HG03469 (cell line): ENCODE measurements around the gene ACSM6.
"Not testable (repeated sequence)": the region's sequence is repeated elsewhere in the genome, so short reads cannot be mapped to it uniquely, and the experiment has no call there.

Experiments
- ATAC-seq: cut with Tn5 transposase; IDR thresholded peaks from one replicate; pipeline ENCODE4 v1.9.1; 2021; ENCODE audit warnings: mild to moderate bottlenecking, moderate library complexity, moderate number of reproducible peaks; ENCODE audit not compliant: unreplicated experiment

Gene ACSM6, protein sequence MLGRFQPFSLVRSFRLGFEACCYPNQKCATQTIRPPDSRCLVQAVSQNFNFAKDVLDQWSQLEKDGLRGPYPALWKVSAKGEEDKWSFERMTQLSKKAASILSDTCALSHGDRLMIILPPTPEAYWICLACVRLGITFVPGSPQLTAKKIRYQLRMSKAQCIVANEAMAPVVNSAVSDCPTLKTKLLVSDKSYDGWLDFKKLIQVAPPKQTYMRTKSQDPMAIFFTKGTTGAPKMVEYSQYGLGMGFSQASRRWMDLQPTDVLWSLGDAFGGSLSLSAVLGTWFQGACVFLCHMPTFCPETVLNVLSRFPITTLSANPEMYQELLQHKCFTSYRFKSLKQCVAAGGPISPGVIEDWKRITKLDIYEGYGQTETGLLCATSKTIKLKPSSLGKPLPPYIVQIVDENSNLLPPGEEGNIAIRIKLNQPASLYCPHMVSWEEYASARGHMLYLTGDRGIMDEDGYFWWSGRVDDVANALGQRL

DNA sequence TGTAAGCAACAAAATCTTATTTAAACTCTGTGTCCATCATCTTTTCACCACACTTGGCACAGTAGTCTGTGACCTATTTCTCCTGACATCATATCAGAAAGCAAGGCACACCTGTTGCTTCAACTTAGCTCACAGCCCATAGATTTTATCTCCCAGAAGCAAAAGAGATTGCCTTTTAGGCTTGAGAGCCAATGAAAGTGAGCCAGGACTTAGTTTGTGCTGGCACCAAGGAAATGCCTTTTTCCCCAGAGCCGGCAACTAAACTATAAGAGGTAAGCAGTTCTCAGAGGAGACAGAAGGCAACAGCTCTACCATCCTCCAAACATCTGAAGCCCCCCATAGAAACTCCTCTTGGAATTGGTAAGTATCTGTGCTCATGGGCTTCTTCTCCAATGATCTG, at the start of gene ACSM6:
Gene ACSM6 (plus strand): TSS at position 295 of the 400 bp plus-strand sequence. CDS start 248 bp downstream, outside the sequence.
- ATAC-seq, result no peak

DNA sequence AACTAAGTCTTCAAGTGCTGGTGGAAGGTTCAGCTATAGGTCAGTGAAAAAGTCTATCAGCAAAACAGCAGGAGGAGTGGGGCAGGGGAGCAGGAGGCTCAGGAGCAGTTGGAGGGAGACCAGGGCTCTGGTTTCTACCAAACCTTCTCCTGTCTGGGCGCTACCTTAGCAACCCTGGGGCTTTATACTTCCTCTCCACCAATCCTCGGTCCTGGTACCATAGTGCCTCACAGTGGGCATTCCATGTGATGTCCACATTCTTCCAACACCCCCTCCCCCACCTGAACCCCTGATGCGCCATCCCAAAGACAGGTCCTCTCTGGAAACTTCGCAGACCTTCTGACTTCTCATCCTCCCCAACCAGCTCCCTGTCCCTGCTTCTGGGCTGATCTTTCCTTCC, 25.3 kb upstream of the ACSM6 start:
- ATAC-seq, result no peak

DNA sequence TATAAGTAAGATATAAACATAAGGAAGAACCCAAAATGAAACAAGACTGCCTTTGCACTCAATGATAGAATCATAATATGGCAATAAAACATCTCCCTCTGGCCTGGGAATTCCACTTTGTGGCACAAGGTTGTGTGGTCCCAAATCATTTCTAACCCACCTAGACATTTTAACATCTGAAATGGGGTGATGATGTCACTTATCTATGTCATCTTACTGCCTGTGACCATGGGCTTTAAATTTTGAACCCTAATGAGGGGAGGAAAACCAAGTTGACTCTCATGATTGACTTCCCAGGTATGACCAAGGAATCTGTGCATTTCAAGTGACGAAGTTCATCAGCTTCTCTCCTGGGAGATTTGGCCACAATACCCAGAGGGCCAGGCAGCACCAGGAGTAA, 24.5 kb upstream of the ACSM6 start:
- no peak for ATAC-seq

DNA sequence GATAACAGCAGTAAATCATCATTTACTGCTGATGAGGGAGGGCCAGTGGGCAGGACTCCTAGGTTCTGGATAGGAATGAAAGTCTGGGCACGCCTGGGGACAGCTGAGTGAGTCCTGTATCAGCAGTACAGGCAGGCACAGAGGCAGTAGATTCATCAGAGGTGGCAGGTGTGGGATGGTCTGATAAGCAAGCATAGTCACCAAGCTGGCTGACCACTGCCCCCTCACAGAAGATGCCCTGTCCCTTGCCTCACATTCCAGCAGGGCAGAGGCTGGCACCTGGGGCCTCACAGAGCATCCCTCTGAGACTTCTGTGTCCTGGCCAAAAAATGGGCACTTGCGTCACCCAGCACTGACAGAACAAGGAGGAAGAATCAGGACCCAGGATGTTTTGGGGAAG, 23.2 kb upstream of the ACSM6 start:
- no peak for ATAC-seq

DNA sequence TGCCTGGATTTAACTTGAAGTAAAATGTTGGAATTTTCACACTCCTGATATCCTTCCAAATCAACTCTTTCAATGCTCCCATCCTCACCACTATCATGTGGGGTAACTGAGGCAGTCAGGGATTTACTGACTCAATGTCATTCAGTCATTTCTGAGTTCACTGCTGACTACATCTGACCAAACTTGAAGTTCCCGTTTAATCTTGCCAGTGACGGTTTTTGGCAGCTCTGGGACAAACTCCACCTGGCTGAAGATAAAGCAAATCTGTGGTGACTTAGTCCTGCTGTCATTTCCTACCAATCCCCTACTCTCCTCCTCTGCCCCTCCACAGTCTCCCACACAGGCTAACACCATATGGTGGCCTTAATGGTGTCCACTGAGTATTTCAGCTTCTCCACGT, 22.7 kb upstream of the ACSM6 start:
- ATAC-seq, result no peak

DNA sequence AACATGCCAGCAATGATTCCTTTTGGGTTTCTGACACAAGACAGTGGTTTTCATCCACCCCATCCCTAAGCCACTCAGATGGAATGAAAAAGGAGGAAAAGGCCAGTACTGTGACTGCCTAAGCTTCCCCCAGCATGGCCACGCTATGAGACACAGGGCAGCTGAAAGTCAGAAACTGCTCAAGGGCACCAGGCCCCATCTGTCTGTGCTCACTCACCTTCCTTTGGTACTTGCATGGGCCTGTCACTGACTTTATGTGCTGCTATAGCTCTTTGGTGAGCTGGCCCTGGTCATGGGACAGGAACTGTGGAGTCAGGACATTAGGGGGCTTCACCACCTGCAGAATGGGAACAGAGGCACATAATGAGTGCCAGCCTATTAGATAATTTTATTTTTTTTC, 21.2 kb upstream of the ACSM6 start:
- no peak for ATAC-seq

DNA sequence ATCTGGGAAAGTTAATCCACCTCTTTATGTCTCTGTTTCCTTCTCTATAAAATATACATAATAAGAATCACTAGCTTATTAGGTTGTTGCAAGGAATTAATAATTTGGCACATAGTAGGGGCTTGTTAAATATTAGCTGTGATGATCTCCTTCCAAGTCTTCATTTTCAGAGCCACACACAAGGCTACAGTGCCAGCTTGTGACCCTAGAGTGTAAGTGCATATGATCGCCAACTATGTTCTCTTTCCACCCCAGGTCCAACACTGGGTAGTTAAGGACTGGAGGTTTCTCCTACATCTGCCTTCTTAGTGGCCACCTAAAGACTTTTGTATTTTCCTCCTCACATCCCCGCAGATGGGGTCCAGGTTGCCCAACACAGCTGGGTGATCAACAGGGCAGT, 17.9 kb upstream of the ACSM6 start:
- no peak for ATAC-seq

DNA sequence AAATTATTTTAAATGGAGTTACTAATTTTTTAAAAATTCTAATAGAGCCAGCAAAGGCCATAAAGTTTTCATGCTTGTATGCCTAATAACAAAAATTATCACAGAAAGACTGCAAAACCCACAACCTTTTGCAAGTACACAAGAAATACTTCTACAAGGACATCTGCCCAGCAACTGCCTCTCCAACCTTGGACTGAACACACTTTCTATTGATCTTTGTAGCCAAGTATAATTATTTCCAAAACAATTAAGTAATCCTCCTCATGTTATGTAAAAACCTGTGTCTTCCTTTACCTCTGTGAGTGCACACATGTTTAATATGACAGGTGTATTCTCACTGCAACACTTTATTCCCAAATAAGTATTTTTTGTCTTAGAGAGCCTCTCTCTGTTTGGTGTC, 16.6 kb upstream of the ACSM6 start:
- ATAC-seq, result no peak

DNA sequence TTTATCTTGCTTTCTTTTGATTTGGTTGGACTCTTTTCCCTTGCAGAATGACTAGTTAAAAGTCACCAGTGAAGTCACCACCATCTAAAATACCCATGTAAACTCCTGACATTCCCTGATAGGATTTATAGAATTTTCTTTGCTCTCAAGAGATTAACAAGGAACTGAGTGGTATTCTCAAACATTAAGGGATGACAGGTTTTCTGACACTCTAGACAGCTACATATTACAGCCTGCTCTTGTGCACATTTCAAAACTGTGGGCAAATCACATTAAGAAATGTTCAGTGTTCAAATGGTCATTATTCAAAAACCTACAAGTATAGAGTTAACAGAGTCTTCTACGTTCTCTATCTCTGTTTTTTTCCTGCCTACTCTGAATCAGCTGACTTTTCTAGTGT, 15.8 kb upstream of the ACSM6 start:
- ATAC-seq, result no peak

DNA sequence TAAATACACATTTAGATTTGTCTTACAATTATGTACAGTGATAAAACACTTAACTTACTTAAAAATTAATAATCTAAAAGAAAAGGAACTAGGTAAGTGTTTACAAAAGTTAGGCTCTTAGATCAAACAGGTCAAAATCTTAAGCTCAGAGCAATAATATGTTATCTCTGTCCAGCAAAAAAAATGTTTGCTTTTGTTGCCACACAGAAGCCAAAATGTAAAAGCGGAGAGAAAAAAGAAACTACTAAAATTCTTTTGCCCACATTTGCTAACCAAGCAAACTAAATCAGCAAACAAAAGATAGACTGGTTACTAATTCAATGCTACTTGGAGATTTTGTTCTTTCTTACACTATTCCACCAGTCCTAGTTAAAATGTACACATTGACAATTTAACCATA, 15.2 kb upstream of the ACSM6 start:
- no peak for ATAC-seq

DNA sequence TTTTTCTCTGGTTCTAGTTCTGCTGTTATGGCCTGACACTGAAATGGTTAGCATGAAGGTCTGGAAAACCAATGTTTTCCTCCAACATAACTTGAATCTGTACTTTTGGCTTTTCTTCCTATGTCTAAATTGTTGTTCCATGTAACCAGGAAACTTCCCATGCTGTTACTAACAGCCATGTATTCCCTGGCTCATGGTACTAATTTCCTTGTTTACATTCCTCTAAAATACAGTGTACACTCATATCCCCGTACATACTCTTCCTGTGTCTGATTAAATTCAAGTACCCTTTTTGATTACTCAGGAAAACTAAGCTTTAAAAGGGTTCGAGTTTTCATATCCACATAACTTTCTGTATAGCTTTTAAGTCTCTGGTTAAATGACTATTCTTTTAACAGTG, 12.3 kb upstream of the ACSM6 start:
- no peak for ATAC-seq

DNA sequence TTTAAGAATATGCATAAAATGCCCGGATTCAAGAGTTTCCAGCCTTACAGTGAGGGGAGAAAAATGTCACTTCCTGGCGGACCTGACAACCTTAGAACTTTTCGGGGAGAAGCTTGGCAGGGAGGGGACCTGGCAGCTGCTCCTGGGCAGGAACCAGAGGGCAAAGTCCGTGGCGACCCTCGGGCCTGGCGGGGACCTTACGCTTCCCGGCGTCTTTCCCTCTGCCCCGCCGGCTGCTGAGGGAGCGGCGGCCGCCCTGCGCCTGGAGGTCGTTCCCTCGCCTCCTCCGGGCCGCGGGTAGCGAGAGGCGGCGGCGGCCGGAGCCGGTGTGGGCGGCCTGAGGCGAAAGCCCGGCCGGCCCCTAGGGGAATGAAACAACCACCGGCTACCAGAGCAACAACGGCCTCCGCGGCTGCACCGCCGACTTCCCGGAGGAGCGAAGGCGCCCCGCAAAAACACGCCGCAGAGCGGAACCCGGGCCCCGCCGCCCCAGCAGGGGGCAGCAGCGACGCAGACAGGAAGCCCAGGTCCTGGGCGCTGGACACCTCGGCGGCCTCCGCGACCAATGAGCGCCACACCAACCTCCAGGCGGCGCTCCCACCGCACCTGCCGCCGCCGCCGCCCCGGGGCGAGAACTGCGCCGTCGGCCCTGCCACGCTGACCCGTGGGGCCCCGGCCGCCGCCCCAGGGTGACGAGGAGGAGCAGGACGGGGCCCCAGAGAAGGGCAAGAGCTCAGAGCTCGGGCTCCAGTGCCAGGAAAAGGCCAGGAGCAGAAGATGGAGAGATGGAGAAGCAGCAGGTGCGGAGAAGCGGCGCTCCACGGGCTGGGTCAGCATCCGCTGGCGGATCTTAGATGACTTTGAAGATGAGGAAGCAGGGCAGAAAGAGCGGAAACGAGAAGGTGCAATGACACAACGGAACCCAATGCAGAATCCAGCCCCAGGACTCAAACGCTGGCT, 10.5 kb upstream of the ACSM6 start:
- ATAC-seq, result peak; percentile 94

DNA sequence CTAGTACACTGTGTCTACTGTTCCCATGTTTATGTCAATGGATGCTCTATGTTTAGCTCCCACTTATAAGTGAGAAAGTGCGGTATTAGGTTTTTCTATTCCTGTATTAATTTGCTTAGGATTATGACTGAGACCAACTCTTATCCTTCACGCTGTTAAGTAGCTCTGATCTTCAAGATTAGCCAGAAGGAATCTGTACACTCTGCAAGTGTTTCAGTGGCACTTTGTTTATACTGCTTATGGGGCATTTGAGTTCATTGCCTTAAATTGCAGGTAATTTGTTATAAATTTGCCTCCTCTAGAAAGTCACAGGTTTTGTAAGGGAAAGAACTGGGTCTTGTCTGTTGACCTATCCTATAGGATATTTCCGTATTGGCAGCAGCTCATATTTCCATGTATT, 6.4 kb upstream of the ACSM6 start:
- ATAC-seq, result no peak

DNA sequence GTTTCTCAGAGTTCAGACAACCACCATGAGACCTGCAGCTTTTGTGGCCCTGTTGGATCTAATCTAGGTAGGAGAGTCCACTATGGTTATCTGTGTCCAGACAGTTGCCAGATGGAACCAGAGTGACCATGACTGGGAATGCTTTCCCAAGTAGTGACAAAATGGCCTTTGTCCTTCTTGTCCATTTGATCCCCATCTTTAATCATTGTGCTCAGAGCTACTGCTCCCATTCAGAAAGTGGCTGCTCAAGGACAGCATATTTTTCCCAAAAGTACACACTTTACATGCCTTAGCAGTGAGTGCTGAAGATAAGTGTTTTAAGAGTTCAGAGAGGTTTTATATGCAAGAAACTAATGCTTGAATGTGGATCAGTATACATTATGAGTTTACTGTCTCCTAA, 5.4 kb upstream of the ACSM6 start:
- ATAC-seq, result no peak

DNA sequence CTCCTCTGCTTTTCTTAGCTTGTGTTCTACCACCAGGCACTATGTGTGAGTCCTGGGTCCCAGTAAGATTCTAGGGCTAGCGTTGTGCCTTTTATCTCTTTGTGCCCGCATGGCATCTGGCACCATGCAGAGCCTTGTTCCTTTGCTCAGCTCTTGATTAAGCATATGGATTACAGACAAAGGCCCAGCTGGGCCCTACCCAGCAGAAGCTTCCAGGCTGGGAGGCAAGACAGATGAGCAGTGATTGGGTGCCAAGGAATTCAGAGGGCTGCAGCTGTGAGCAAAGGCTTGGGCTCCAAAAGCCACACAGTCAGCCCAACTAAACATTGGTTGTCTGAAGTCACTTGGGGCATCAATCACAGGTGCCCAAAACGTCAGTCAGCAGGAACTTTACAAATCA, 2.0 kb downstream of the ACSM6 start:
- no peak for ATAC-seq

DNA sequence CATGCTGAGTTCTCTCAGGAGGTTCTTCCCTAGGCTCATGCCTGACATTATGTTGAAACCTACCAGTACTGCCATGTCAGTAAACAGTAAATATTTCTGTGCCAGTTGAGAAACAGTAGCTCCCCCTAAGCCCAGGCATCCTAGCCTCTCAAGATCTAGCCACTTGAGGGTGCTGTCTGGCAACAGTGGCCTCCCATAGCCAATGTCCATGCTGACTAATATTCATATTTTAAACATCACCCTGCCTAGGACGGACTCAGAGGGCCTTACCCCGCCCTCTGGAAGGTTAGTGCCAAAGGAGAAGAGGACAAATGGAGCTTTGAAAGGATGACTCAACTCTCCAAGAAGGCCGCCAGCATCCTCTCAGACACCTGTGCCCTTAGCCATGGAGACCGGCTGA, 7.7 kb downstream of the ACSM6 start:
- ATAC-seq, result no peak

DNA sequence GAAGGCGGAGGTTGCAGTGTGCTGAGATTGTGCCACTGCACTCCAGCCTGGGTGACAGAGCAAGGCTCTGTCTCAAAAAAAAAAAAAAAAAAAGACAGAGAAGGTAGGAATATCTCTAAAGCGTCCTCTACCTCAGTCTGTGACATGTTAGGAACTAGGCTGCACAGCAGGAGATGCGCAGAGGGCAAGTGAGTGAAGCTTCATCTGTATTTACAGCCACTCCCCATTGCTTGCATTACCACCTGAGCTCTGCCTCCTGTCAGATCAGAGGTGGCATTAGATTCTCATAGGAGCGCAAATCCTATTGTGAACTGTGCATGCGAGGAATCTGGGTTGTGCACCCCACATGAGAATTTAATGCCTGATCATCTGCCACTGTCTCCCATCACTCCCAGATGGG, 8.8 kb downstream of the ACSM6 start:
- ATAC-seq, result not testable (repeated sequence)

DNA sequence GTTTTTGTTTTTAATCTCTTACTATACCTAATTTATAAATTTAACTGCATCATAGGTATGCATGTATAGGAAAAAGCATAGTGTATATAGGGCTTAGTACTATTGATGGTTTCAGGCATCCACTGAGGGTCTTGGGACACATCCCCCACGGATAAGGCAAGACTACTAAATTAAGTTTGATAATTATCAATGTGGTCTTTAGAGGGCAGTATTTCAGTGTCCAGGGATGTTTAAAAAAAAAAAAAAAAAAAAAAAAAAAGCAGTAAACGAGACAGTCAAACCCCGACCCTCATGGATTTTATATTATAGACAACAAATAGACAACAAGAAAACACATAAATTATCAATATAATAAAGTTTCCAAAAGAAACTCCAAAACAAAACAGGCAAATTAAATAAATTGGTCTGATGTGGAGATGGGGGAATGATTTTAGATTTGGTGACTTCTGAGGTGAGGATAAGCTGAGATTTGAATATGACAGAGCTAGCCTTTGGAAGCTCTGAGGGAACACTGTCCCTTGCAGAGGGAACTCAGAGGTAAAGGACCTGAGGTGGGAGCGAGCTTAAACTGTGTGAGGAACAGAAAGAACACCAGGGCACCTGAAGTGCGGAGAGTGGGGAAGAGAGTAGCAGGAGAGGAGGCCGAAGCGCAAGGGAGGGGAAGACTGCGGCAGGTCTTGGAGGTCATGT, 14.8 kb downstream of the ACSM6 start:
- no peak for ATAC-seq

DNA sequence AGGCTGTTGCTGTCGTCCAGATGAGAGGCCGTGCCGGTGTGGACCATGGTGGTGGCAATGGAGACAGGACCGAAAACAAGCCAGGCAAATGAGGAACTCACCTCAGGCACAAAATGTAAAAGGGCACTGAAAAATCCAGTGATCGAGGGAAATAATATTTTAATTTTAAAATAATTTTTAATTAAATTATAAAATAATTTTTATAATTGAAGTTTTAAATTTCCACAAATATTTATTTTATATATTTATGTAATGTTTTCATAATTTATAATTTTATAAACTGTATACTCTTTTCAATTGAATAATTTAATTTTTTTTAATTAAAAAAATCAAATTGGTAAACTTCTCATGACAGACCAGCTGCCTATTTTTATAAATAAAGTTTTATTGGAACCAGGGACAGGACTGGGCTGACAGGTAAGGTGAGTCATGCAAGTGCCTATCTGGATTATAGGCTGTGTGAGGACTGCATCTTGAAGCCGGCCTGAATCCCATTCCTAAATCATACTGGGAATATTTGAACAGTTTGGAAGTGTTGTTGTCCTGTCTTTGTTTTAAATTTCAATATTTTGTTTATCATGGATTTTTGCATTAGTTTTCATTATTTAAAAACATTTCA, 15.6 kb downstream of the ACSM6 start:
- ATAC-seq, result no peak

DNA sequence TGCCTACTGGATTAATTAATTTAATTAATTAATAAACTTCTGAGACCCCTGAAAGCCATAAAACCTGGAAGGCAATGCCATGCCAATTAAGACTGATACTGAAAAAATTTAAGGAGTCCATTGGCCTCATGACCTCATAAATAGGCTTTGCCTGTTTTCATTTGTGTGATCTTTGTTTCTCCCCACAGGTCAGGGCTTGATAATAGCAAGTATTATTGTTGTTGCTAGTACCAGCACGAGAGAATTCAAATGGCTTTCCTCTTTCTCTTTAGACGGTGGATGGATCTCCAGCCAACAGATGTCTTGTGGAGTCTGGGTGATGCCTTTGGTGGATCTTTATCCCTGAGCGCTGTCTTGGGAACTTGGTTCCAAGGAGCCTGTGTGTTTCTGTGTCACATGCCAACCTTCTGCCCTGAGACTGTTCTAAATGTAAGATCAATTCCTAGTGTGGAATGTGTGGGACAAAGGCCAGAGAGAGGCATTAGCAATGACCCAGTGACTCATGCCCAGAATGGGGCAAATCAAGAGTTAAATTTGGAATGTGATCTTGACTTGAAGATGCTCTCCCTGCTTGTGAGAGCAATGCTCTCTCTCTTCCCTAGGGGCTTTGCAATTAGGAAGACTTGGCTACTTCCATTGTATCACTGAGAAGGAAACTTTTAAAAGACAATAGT, 17.7 kb downstream of the ACSM6 start:
- no peak for ATAC-seq
